Mesothelial cell of epicardium (in vitro differentiated cells): Measurements from ENCODE around the gene LRRC1. TPM values are rescaled to one million over a fixed set of nuclear protein-coding genes. Genes with fewer than 3 reads are reported as not detected.

Experiments used
- DNase-seq, 2 experiments: peaks; one replicate each; pipeline ENCODE4 v3.0.0; 2021; ENCODE audit warnings: low spot score in 2 of 2; ENCODE audit not compliant: unreplicated experiment in 2 of 2
- H3K27ac Mint-ChIP-seq: 2 replicates; pipeline ENCODE4 v1.8.0; 2021; ENCODE audit warnings: mixed read lengths
- H3K27me3 Mint-ChIP-seq: 2 replicates; pipeline ENCODE4 v1.8.0; 2021; ENCODE audit warnings: low read depth, mixed read lengths
- H3K36me3 Mint-ChIP-seq: 2 replicates; pipeline ENCODE4 v1.8.0; 2021; ENCODE audit warnings: mixed read lengths
- H3K4me1 Mint-ChIP-seq: 2 replicates; pipeline ENCODE4 v1.8.0; 2021; ENCODE audit warnings: mixed read lengths
- H3K4me3 Mint-ChIP-seq: 2 replicates; pipeline ENCODE4 v1.8.0; 2021; ENCODE audit warnings: mild to moderate bottlenecking, moderate library complexity, mixed read lengths
- H3K9me3 Mint-ChIP-seq: 2 replicates; pipeline ENCODE4 v1.8.0; 2021; ENCODE audit warnings: mixed read lengths
- total RNA-seq: library from RNA; stranded (reverse); gene quantifications from 3 replicates; pipeline ENCODE4 v1.2.1, GENCODE V29; 2021
- TF ChIP-seq, protein P1 (sequence below): fragments of 200-600 bp; sonication (generic); IDR thresholded peaks from one replicate; pipeline ENCODE4 v1.5.0; 2021; ENCODE audit warnings: antibody characterized with exemption; ENCODE audit not compliant: unreplicated experiment

Gene LRRC1
- total RNA-seq, 1 donor from 2014 or later, result 30.4 TPM

DNA sequence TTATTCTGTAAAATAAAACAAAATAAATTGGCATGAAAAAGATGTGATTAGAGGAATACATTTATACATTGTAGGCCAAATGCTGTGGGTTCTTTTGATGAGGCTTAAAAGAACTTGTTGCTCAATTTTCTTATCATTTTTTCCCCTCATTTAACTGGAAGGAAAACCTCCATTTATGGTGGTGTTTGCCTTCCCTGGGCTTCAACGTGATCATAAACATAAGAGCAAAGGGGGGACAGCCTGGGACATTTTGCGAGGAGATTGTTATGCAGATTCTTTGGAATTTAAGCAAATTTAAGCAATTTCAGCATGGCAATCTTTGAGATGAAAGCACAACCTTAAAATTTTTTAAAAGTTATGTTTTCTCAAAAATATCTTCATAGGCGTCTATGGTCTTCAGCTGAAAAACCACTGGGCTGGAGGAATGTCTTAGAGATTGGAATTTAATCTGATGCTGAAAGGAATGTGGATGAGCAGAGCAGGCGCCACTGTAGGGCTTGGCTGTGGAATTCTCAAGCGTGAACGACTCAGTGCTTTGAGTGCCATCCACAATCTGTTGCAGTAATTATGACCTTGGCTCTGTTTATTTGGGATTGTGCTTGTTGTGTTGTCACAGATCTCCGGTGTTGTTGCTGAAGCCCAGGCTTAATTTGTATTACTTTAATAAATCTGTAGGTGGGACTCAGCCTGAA is 167.0 kb downstream of the LRRC1 start:
- H3K36me3 Mint-ChIP-seq, result no peaks in the 10 kb centered on the region
- no peak overlapping the region for H3K4me3 Mint-ChIP-seq
- no peak for DNase-seq
- H3K4me1 Mint-ChIP-seq, result peaks cover 18% of the 10 kb centered on the region
- no peaks in the 10 kb centered on the region for H3K27me3 Mint-ChIP-seq
- H3K27ac Mint-ChIP-seq, result peak overlapping the region; percentile 98
- no peaks in the 10 kb centered on the region for H3K9me3 Mint-ChIP-seq
- TF ChIP-seq, protein P1, sequence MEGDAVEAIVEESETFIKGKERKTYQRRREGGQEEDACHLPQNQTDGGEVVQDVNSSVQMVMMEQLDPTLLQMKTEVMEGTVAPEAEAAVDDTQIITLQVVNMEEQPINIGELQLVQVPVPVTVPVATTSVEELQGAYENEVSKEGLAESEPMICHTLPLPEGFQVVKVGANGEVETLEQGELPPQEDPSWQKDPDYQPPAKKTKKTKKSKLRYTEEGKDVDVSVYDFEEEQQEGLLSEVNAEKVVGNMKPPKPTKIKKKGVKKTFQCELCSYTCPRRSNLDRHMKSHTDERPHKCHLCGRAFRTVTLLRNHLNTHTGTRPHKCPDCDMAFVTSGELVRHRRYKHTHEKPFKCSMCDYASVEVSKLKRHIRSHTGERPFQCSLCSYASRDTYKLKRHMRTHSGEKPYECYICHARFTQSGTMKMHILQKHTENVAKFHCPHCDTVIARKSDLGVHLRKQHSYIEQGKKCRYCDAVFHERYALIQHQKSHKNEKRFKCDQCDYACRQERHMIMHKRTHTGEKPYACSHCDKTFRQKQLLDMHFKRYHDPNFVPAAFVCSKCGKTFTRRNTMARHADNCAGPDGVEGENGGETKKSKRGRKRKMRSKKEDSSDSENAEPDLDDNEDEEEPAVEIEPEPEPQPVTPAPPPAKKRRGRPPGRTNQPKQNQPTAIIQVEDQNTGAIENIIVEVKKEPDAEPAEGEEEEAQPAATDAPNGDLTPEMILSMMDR, result no peak

DNA sequence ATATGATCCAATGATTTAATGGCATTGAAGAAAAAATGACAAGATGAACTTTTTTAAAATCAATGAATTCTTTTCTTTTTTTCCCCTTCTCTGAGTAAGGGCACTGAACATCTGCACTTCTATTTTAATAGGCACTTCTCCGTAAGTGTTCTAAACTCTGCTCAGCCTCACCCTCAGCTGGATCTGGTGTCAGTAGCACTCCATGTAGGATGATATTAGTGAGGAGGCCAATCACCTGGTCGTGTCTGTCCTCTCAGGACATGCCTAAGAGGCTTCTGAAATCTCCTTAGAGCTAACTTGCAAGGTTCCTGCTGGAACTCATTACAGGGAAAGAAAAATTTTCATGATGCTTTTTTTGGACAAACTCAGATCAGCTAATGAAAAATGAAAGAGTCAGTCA is 167.8 kb downstream of the LRRC1 start:
- no peaks in the 10 kb centered on the region for H3K27me3 Mint-ChIP-seq
- TF ChIP-seq, protein P1, result no peak
- H3K4me1 Mint-ChIP-seq, result peaks cover 22% of the 10 kb centered on the region
- DNase-seq, result no peak
- no peak overlapping the region for H3K4me3 Mint-ChIP-seq
- no peaks in the 10 kb centered on the region for H3K9me3 Mint-ChIP-seq
- no peaks in the 10 kb centered on the region for H3K36me3 Mint-ChIP-seq
- peak overlapping the region; percentile 98 for H3K27ac Mint-ChIP-seq

- Mint-ChIP-seq H3K9me3 (no peaks in the 10 kb centered on the region), H3K4me1 (peaks cover 11% of the 10 kb centered on the region), H3K4me3 (no peak overlapping the region), H3K27me3 (no peaks in the 10 kb centered on the region), H3K36me3 (no peaks in the 10 kb centered on the region), H3K27ac (no peak overlapping the region)
- no peak for DNase-seq
- TF ChIP-seq, protein P1, result no peak
These were observed 172.6 kb downstream of the LRRC1 start for GRCh38 chr6:53967415-53967814.

Other genes starting within 250 kb of the LRRC1 start
- 18.7 to 27.5 TPM (median 23.5 TPM) in 3 replicates for gene GCLC, start 249.9 kb upstream of the LRRC1 start, total RNA-seq
- 4.4 to 5.2 TPM (median 4.5 TPM) in 3 replicates for gene KLHL31, start 129.2 kb upstream of the LRRC1 start, total RNA-seq